ENCODE results near the gene RAPGEF2. TPM values are rescaled to one million over a fixed set of nuclear protein-coding genes. Genes with fewer than 3 reads are reported as not detected.

The RAPGEF2 gene
- total and polyA plus RNA-seq, 2 of the 8 experiments (the other 6 are each of a cell fraction or from before 2014, with no cell fraction given), result 24.4 to 48.6 TPM

DNA sequence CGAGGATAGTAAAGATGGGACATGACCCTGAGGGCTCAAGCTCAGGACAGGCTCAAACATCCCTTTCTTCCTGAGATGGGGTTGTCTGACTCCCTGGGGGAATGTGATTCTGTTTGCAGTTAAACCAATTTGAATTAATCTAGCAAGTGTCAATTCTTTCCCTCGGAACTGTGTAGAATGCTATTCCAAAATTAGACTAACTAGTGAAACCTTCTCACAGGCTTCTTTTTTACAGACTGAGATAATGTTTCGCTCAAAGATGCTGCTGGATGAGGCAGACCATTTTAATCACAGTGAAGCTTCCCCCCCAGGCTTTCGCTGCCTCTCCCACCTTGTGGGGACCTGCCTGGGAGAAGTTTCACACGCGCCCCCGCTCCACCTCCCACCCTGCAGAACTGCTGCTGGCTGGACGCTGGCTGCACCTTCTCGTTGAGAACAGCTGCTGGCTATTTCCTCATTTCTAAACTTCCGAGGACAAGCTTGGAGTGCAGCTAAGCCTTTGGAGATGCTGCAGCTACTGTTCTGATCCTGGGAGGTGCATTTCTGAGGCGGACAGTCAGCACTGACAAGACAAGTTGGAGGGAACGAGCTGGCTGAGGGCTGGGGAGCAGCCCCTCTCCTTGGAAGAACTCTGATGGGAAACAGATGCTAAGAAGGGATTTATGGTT, 297.8 kb downstream of the RAPGEF2 start:
- CTCF ChIA-PET (ENCODE audit: partially characterized antibody), result interaction anchor here (1.5 kb wide), 1 partner anchor 15 kb away, joined by 3 read pairs; no protein-coding TSS in a partner anchor
- Histone ChIP-seq H2BK20ac (ENCODE audit: low read length) (no peak overlapping the region), H3K56ac (replicated peaks; ENCODE audit: insufficient read length, low read depth, low read length) (no peak overlapping the region), H4K91ac (replicated peaks; ENCODE audit: insufficient read length, low read length) (no peak overlapping the region), H4K8ac (ENCODE audit: extremely low read depth, insufficient read depth, low read length) (no peak overlapping the region), H2AFZ (ENCODE audit: low read length) (no peak overlapping the region), H3K4me2 (ENCODE audit: insufficient read depth in 1 of 2, low read depth in 2 of 2, low read length in 2 of 2) (no peak overlapping the region), H2BK5ac (ENCODE audit: low read depth, low read length) (no peak overlapping the region), H3K23me2 (ENCODE audit: low read depth, low read length) (0 out of 2 replicates have a peak, but pooled peaks cover 1% of the 10 kb centered on the region), H3K79me2 (ENCODE audit: control insufficient read depth in 1 of 2, insufficient read depth in 2 of 2, low read length in 2 of 2) (no peaks in the 10 kb centered on the region), H3K4me3 (ENCODE audit: extremely low read depth in 1 of 4, insufficient read depth in 2 of 4, low read depth in 3 of 4, low read length in 4 of 4) (no peak overlapping the region), H2BK15ac (ENCODE audit: low read length) (no peak overlapping the region), H2BK120ac (replicated peaks; ENCODE audit: low read depth, low read length) (no peak overlapping the region), H2AK5ac (ENCODE audit: low read depth, low read length) (no peak overlapping the region), H3K14ac (ENCODE audit: insufficient read length) (no peak overlapping the region), H3K23ac (ENCODE audit: insufficient read length) (no peak overlapping the region), H3K4me1 (replicated peaks in 1 of 4; ENCODE audit: control insufficient read depth in 3 of 4, insufficient read depth in 4 of 4, low read length in 3 of 4) (no peaks in the 10 kb centered on the region), H3K36me3 (ENCODE audit: control insufficient read depth in 2 of 4, insufficient read depth in 4 of 4, low read length in 3 of 4) (no peaks in the 10 kb centered on the region), H3K9ac (replicated peaks in 1 of 4; ENCODE audit: extremely low read depth in 1 of 4, low read depth in 3 of 4, low read length in 3 of 4) (no peak overlapping the region), H4K20me1 (replicated peaks in 1 of 2; ENCODE audit: control insufficient read depth in 1 of 2, insufficient read depth in 2 of 2, low read length in 2 of 2) (no peaks in the 10 kb centered on the region), H3K27ac (ENCODE audit: low read depth, low read length) (no peak overlapping the region), H2BK12ac (ENCODE audit: low read depth, low read length) (no peak overlapping the region), H3K18ac (ENCODE audit: extremely low read depth, low read length) (no peak overlapping the region), H3K4ac (replicated peaks; ENCODE audit: insufficient read length, low read depth, low read length) (no peak overlapping the region), H4K5ac (ENCODE audit: insufficient read length, low read depth, low read length) (no peak overlapping the region), H3K79me1 (ENCODE audit: low read depth, low read length) (no peaks in the 10 kb centered on the region), H3K9me3 (ENCODE audit: insufficient read depth in 2 of 2, low read depth in 1 of 2, low read length in 1 of 2) (no peaks in the 10 kb centered on the region), H3K27me3 (replicated peaks in 1 of 4; ENCODE audit: control insufficient read depth in 3 of 4, extremely low read depth in 1 of 4, insufficient read depth in 3 of 4, low read length in 3 of 4) (no peaks in the 10 kb centered on the region)
- FAIRE-seq (no peak), DNase-seq (ENCODE audit: low read depth in 1 of 2, low spot score in 2 of 2) (no peak)
- POLR2A ChIA-PET (ENCODE audit: partially characterized antibody), result no interaction called here
- 87% methylated on average over 12 of the region's 12 CpGs; no CpG with 5 or more reads in 1 of the 2 experiments for WGBS, 2 experiments (ENCODE audit: extremely low coverage in 1 of 2, insufficient coverage in 1 of 2, insufficient read length in 1 of 2, insufficient replicate concordance in 2 of 2, low coverage in 1 of 2, low lambda C conversion rate in 2 of 2, missing lambda C conversion rate in 1 of 2)
- no peak for TF ChIP-seq RAD21 (IDR thresholded peaks at IDR 0.05 in 1 of 2, conservative IDR thresholded peaks at IDR 0.05 in 1 of 2; ENCODE audit: low read depth in 2 of 2, low read length in 2 of 2)
- no peak for TF ChIP-seq FOSL1 (IDR thresholded peaks at IDR 0.05; ENCODE audit: insufficient read depth, low read depth, low read length)
- no peak for TF ChIP-seq CHD1 (IDR thresholded peaks at IDR 0.05; ENCODE audit: low read depth, low read length)
- no peak for TF ChIP-seq BACH1 (IDR thresholded peaks at IDR 0.05; ENCODE audit: low read length)
- TF ChIP-seq JUN (IDR thresholded peaks at IDR 0.05; ENCODE audit: low read depth, low read length), result no peak
- no peak for TF ChIP-seq JUND (IDR thresholded peaks at IDR 0.05; ENCODE audit: low read length)

Measured in H1 (cell line).